Measurements from ENCODE around the gene PTER.

DNA sequence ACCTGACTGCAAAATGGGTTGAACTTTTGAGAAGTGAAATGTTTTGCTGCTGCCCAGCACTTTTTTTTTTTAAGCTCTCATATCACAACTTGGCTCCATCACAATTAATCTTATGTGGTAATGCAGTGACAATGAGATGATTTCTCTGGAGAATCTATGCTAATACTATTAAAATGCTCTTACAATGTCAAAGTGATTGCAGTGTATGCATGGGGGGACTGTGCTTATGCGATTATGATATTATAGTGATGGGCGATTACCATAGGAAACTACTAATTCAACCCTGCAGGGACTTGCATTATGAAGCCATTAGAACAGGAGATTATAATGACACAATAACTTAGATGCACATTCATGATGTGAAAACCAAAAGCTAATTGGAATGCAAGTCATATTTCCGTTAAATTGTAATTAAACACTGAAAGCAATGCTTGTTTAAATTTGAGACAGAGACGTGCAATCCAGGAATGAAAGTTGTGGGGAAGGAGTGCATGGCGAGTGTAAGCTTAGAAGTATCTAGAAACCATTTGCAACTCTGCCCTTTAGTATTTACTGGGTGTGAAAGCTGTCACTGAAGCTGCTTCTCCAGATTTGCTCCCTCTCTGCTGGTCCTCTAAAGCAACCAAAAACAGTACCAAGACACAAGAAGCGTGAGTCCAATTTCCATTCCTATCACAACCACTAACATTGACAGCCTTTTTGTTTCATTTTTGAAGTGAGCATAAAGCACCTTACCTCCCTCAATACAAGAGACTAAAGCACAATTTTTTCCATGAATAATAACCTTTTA is 21.6 kb downstream of the PTER start:
- TF ChIP-seq POLR2A (IDR thresholded peaks at IDR 0.05) (no peak), CTCF (IDR thresholded peaks at IDR 0.05) (no peak)
